Stimulated activated CD4-positive, alpha-beta T cell treated with anti-CD3 and anti-CD28 coated beads, Interleukin-1b, Interleukin-23, amount 100 ng/mL, for 48 hours (primary cell): ENCODE measurements around the gene ZNF562.
A peak's percentile ranks its signal among the peaks of the same experiment; 100 is the strongest.

ENCODE experiments used
- DNase-seq: peaks from one replicate; pipeline ENCODE4 v3.0.0-alpha.2; 2020

The ZNF562 gene

GRCh38 chr19:9641810-9642209, 33.1 kb downstream of the ZNF562 start:
- no peak for DNase-seq

- DNase-seq, result no peak
These were observed 33.9 kb downstream of the ZNF562 start for GRCh38 chr19:9640956-9641355.

- no peak for DNase-seq
These were observed 38.9 kb downstream of the ZNF562 start for GRCh38 chr19:9636018-9636417.

GRCh38 chr19:9627856-9628255, 47.0 kb downstream of the ZNF562 start:
- no peak for DNase-seq

GRCh38 chr19:9622531-9622930, 52.4 kb downstream of the ZNF562 start:
- no peak for DNase-seq

GRCh38 chr19:9621156-9622037, 53.5 kb downstream of the ZNF562 start, which contains the start of gene ZNF561:
Gene ZNF561 (minus strand): TSS chr19:9621232. CDS start chr19:9619456, 1,776 bp downstream.
- peak; percentile 88 for DNase-seq

- DNase-seq, result no peak
These were observed 54.1 kb downstream of the ZNF562 start for GRCh38 chr19:9620842-9621155.

- no peak for DNase-seq
These were observed 59.1 kb downstream of the ZNF562 start for GRCh38 chr19:9615844-9616243.

- no peak for DNase-seq
These were observed 64.3 kb downstream of the ZNF562 start for GRCh38 chr19:9610484-9611113.

- no peak for DNase-seq
These were observed 66.0 kb downstream of the ZNF562 start for GRCh38 chr19:9608912-9609311.

- no peak for DNase-seq
These were observed 77.9 kb downstream of the ZNF562 start for GRCh38 chr19:9597027-9597426.
